A549 treated with CpdA at 1 μM for 4 hours (cell line): ENCODE results near the gene KRT32. TPM values are rescaled to one million over a fixed set of nuclear protein-coding genes. Genes with fewer than 3 reads are reported as not detected.

Source experiments
- total RNA-seq: library from RNA; stranded (reverse); fragments of 200-300 nt; extraction: Qiagen RNA extraction; gene quantifications from 5 replicates; pipeline ENCODE4 v1.2.3, GENCODE V29; 2022; ENCODE audit warnings: low read depth

KRT32 gene
- 0.06 to 0.08 TPM in 2 of 5 replicates, not detected in the others for total RNA-seq

GRCh38 chr17:41466988-41467387, at the start of gene KRT32:
Gene KRT32 (minus strand): TSS chr17:41467386. CDS start chr17:41467325, 61 bp downstream.

GRCh38 chr17:41505007-41505808, 38.0 kb upstream of the KRT32 start, which contains the start of gene KRT13:
Gene KRT13 (minus strand): TSS chr17:41505612. CDS start chr17:41505550, 62 bp downstream.

GRCh38 chr17:41489531-41489930, 22.3 kb upstream of the KRT32 start, which contains the start of gene KRT36:
Gene KRT36 (minus strand): TSS chr17:41489910. CDS start chr17:41489864, 46 bp downstream.

GRCh38 chr17:41481036-41481435, 13.8 kb upstream of the KRT32 start, which contains the start of gene KRT35:
Gene KRT35 (minus strand): TSS chr17:41481151. CDS start chr17:41481097, 54 bp downstream.

GRCh38 chr17:41440531-41441033, 26.6 kb downstream of the KRT32 start, which contains the start of gene KRT38:
Gene KRT38 (minus strand): TSS chr17:41440983. CDS start chr17:41440921, 62 bp downstream.

GRCh38 chr17:41424111-41424635, 43.0 kb downstream of the KRT32 start, which contains the start of gene KRT37:
Gene KRT37 (minus strand): TSS chr17:41424585. CDS start chr17:41424523, 62 bp downstream.

Other genes with a start within 250 kb of the KRT32 start
- gene KRTAP9-2, start 240.7 kb downstream of the KRT32 start, total RNA-seq: not detected in 5 replicates
- not detected in 5 replicates for gene KRTAP9-3, start 234.9 kb downstream of the KRT32 start, total RNA-seq
- gene KRTAP9-8, start 229.4 kb downstream of the KRT32 start, total RNA-seq: not detected in 5 replicates
- not detected in 5 replicates for gene KRTAP9-4, start 217.7 kb downstream of the KRT32 start, total RNA-seq
- not detected in 5 replicates for gene KRTAP9-9, start 212.0 kb downstream of the KRT32 start, total RNA-seq
- not detected in 5 replicates for gene KRTAP9-6, start 202.0 kb downstream of the KRT32 start, total RNA-seq
- gene KRTAP9-7, start 191.7 kb downstream of the KRT32 start, total RNA-seq: not detected in 5 replicates
- gene KRTAP29-1, start 164.5 kb downstream of the KRT32 start, total RNA-seq: not detected in 5 replicates
- not detected in 5 replicates for gene KRTAP16-1, start 158.1 kb downstream of the KRT32 start, total RNA-seq
- not detected in 5 replicates for gene KRTAP17-1, start 151.7 kb downstream of the KRT32 start, total RNA-seq
- not detected in 5 replicates for gene KRT33A, start 116.6 kb downstream of the KRT32 start, total RNA-seq
- gene KRT33B, start 97.6 kb downstream of the KRT32 start, total RNA-seq: 0.05 to 0.13 TPM (median 0.10 TPM) in 3 of 5 replicates, not detected in the others
- 0.25 to 0.64 TPM (median 0.35 TPM) in 5 replicates for gene KRT34, start 85.1 kb downstream of the KRT32 start, total RNA-seq
- gene KRT31, start 69.8 kb downstream of the KRT32 start, total RNA-seq: not detected in 5 replicates
- not detected in 5 replicates for gene KRT37, start 42.8 kb downstream of the KRT32 start, total RNA-seq
- not detected in 5 replicates for gene KRT38, start 26.4 kb downstream of the KRT32 start, total RNA-seq
- not detected in 5 replicates for gene KRT35, start 13.8 kb upstream of the KRT32 start, total RNA-seq
- gene KRT36, start 22.5 kb upstream of the KRT32 start, total RNA-seq: not detected in 5 replicates
- 0.16 to 0.30 TPM (median 0.20 TPM) in 5 replicates for gene KRT13, start 38.2 kb upstream of the KRT32 start, total RNA-seq
- gene KRT15, start 51.5 kb upstream of the KRT32 start, total RNA-seq: 3.5 to 6.2 TPM (median 5.4 TPM) in 5 replicates
- gene KRT19, start 60.9 kb upstream of the KRT32 start, total RNA-seq: 43.9 to 68.3 TPM (median 57.0 TPM) in 5 replicates
- gene KRT9, start 104.7 kb upstream of the KRT32 start, total RNA-seq: not detected in 5 replicates
- gene KRT14, start 119.5 kb upstream of the KRT32 start, total RNA-seq: 0.14 to 0.30 TPM (median 0.16 TPM) in 3 of 5 replicates, not detected in the others
- 0.43 to 0.96 TPM (median 0.73 TPM) in 5 replicates for gene KRT16, start 145.4 kb upstream of the KRT32 start, total RNA-seq
- 0.77 to 1.2 TPM (median 1.1 TPM) in 5 replicates for gene KRT17, start 157.2 kb upstream of the KRT32 start, total RNA-seq
- 1,218 to 1,665 TPM (median 1,423 TPM) in 5 replicates for gene EIF1, start 221.5 kb upstream of the KRT32 start, total RNA-seq
- gene GAST, start 244.9 kb upstream of the KRT32 start, total RNA-seq: 0.14 TPM in 1 of 5 replicates, not detected in the others